ENCODE results near the gene USP7. TPM values are rescaled to one million over a fixed set of nuclear protein-coding genes. Genes with fewer than 3 reads are reported as not detected.

USP7 gene
- total RNA-seq, 2 donors from 2014 or later: 42.2 to 57.4 TPM

DNA sequence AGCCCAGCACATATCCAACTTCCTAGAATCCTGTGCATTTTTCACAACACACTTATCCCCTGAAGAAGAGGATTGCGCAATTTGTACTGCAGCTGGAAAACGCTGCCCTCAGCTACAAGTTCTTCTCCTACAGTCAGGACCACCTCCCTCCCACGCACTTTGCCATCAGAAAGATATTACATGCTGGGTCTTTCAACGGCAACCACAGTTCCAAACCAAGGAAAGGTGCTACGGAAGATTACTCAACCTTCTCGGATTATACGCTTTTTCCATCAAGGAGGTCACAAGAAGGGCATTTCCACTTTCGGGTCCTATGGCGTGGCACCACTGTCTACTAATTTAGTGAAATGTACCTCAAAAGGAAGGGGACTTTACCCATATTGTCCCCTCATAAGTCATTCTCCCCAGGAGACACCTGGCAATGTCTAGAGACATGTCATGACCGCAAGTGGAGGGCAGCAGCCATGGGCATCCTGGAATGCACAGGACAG is 35.2 kb downstream of the USP7 start:
- DNase-seq (ENCODE audit: low spot score): no peak
- TF ChIP-seq, protein P1, sequence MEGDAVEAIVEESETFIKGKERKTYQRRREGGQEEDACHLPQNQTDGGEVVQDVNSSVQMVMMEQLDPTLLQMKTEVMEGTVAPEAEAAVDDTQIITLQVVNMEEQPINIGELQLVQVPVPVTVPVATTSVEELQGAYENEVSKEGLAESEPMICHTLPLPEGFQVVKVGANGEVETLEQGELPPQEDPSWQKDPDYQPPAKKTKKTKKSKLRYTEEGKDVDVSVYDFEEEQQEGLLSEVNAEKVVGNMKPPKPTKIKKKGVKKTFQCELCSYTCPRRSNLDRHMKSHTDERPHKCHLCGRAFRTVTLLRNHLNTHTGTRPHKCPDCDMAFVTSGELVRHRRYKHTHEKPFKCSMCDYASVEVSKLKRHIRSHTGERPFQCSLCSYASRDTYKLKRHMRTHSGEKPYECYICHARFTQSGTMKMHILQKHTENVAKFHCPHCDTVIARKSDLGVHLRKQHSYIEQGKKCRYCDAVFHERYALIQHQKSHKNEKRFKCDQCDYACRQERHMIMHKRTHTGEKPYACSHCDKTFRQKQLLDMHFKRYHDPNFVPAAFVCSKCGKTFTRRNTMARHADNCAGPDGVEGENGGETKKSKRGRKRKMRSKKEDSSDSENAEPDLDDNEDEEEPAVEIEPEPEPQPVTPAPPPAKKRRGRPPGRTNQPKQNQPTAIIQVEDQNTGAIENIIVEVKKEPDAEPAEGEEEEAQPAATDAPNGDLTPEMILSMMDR (IDR thresholded peaks at IDR 0.05): no peak
- H3K4me1 ChIP-seq: peaks cover 0 to 23% of the 10 kb centered on the region in 2 donors
- H3K27ac ChIP-seq: no peak overlapping the region
- H3K36me3 ChIP-seq: peaks cover 29% of the 10 kb centered on the region
- no peak overlapping the region for H3K4me3 ChIP-seq
- H3K27me3 ChIP-seq: no peaks in the 10 kb centered on the region
- H3K9me3 ChIP-seq: no peaks in the 10 kb centered on the region

DNA sequence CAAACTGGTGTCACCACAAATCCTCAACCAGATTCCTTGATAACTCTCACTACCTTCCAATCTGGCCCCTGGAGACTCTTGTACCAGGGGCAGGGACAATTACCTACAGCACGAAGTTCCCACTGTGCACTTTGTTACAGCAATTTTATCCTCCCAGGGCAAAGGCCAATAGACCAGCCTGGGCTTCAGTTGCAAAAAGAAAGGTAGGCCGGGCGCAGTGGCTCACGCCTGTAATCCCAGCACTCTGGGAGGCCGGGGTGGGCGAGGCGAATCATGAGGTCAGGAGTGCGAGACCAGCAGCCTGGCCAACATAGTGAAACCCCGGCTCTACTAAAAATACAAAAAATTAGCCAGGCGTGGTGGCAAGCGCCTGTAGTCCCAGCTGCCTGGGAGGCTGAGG is 36.9 kb downstream of the USP7 start:
- Histone ChIP-seq H3K27me3 (no peaks in the 10 kb centered on the region), H3K9me3 (no peaks in the 10 kb centered on the region), H3K36me3 (peaks cover 44% of the 10 kb centered on the region), H3K27ac (no peak overlapping the region), H3K4me1 (peaks cover 0 to 23% of the 10 kb centered on the region in 2 donors), H3K4me3 (no peak overlapping the region)
- no peak for DNase-seq (ENCODE audit: low spot score)
- TF ChIP-seq, protein P1 (IDR thresholded peaks at IDR 0.05): no peak

DNA sequence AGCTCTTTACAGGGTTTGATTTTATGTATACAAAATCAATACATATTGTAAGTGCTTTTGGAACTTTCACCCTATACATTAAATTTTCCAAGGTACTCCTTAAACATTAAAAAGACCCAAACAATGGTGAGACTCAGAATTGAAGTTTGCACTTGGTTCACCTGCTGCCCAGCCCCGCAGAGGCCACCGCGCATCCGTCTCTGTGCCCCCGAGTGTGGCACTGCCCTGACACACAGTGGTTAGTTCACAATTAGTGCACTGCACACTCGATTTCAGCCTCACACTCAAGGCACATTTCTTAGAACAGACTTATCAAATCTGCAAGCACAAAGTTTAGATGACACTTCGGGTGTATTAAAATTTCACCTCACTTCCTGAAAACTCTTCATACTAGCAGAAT is 38.3 kb downstream of the USP7 start:
- TF ChIP-seq, protein P1 (IDR thresholded peaks at IDR 0.05): no peak
- H3K4me1 ChIP-seq: peaks cover 0 to 23% of the 10 kb centered on the region in 2 donors
- peaks cover 56% of the 10 kb centered on the region for H3K36me3 ChIP-seq
- no peak for DNase-seq (ENCODE audit: low spot score)
- no peak overlapping the region for H3K4me3 ChIP-seq
- H3K27ac ChIP-seq: no peak overlapping the region
- H3K27me3 ChIP-seq: no peaks in the 10 kb centered on the region
- no peaks in the 10 kb centered on the region for H3K9me3 ChIP-seq

DNA sequence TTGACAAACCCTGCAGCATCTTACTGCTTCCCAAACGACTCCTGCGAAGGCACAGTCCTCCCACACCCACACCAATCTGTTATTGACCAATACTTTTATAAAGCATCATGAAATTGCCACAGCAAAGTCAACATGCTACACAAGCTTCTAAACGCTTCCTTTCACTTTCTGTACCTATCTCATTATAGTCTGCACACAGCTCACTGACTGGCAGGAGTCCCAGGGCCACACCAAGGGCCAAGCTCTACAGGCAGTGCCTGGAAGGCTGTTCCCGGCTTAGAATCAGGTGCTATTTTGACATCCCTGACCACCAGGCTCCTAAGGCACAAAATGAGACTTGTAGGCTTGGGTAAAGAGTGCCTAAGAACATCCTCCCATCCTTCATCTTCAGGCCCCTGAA is 39.5 kb downstream of the USP7 start:
- Histone ChIP-seq H3K27me3 (no peaks in the 10 kb centered on the region), H3K9me3 (no peaks in the 10 kb centered on the region), H3K4me1 (peaks cover 0 to 22% of the 10 kb centered on the region in 2 donors), H3K36me3 (peaks cover 57% of the 10 kb centered on the region), H3K4me3 (no peak overlapping the region), H3K27ac (no peak overlapping the region)
- DNase-seq (ENCODE audit: low spot score): no peak
- TF ChIP-seq, protein P1 (IDR thresholded peaks at IDR 0.05): no peak

DNA sequence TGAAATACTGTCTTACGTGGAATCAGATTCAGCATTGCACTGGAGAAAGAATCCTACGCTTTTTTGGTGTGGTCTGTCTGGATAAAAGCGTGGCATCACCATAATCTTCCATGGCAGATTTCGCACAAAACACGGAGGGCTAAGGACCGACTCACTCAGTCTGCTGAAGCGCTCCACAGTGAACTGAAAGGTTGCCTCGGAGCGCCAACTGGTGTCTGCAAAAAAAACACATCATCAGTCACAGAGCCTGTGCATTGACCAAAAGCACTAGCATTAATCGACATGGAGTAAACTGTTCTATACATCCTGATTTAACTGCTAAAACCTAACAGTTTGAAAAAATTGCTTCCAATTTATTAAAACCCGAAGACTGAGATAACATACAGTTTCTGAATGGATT is 40.5 kb downstream of the USP7 start:
- TF ChIP-seq, protein P1 (IDR thresholded peaks at IDR 0.05): no peak
- no peak overlapping the region for H3K4me3 ChIP-seq
- no peak overlapping the region for H3K27ac ChIP-seq
- H3K4me1 ChIP-seq: peaks cover 0 to 11% of the 10 kb centered on the region in 2 donors
- DNase-seq (ENCODE audit: low spot score): no peak
- no peaks in the 10 kb centered on the region for H3K27me3 ChIP-seq
- H3K36me3 ChIP-seq: peaks cover 60% of the 10 kb centered on the region
- no peaks in the 10 kb centered on the region for H3K9me3 ChIP-seq

DNA sequence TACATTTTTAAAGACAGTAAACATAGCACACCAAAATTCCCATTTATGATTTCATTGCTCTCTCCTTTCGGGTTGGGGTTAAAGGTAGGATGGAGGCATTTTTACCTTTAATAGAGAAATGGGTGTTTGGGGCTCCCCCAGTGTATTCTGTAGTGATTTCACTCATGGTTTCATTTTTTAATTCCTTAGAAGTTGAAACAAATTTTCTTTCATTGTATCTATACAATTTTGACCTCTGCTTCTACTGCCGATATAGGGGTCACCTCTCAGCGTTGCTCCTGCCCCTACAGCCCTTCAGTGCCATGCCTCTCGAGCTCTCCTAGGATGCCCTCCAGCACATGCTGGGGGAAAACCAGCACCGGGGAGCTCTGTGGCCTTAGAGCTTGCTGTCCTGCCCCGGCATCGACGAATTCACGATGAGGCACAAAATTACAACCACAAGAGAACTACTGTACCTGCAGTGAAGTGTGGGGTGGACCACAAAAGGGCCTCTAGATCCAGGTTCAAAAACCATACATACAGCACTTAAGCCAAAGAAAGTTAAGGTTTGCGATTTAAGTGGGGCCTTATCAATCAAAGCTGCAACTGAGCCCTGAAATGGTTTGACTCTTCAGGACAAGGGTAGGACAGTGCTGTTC is 42.2 kb downstream of the USP7 start:
- TF ChIP-seq, protein P1 (IDR thresholded peaks at IDR 0.05): no peak
- no peaks in the 10 kb centered on the region for H3K27me3 ChIP-seq
- H3K4me1 ChIP-seq: peaks cover 0 to 8% of the 10 kb centered on the region in 2 donors
- no peak for DNase-seq (ENCODE audit: low spot score)
- H3K9me3 ChIP-seq: no peaks in the 10 kb centered on the region
- H3K27ac ChIP-seq: no peak overlapping the region
- H3K36me3 ChIP-seq: peaks cover 68% of the 10 kb centered on the region
- H3K4me3 ChIP-seq: no peak overlapping the region
